Neuronal stem cell (in vitro differentiated cells): ENCODE results near the gene C1QA.

Experiments
- DNase-seq: peaks from one replicate; pipeline ENCODE4 v3.0.0-alpha.2; 2013; ENCODE audit warnings: low spot score
- H2AFZ ChIP-seq: one replicate; pipeline ENCODE4 v1.6.1; 2013; ENCODE audit warnings: mild to moderate bottlenecking, low read length, inconsistent platforms
- H2AK5ac ChIP-seq: 2 replicates; pipeline ENCODE4 v1.6.1; 2013; ENCODE audit warnings: low read depth, mild to moderate bottlenecking, inconsistent platforms, low read length, moderate library complexity, mixed read lengths
- H2BK120ac ChIP-seq: 2 replicates; pipeline ENCODE4 v1.6.1; 2013; ENCODE audit warnings: low read depth, mild to moderate bottlenecking, inconsistent platforms, low read length, moderate library complexity, mixed read lengths
- H2BK12ac ChIP-seq: one replicate; pipeline ENCODE4 v1.6.1; 2013; ENCODE audit warnings: low read length, inconsistent platforms
- H2BK15ac ChIP-seq: 2 replicates; pipeline ENCODE4 v1.6.1; 2013; ENCODE audit warnings: mild to moderate bottlenecking, low read length, inconsistent platforms, mixed read lengths
- H2BK5ac ChIP-seq: one replicate; pipeline ENCODE4 v1.6.1; 2013; ENCODE audit warnings: inconsistent platforms, mild to moderate bottlenecking, low read length, moderate library complexity
- H3K14ac ChIP-seq: one replicate; pipeline ENCODE4 v1.6.1; 2013; ENCODE audit warnings: low read length, inconsistent platforms
- H3K18ac ChIP-seq: 2 replicates; pipeline ENCODE4 v1.6.1; 2013; ENCODE audit warnings: low read length, inconsistent platforms
- H3K23ac ChIP-seq: 2 replicates; pipeline ENCODE4 v1.6.1; 2013; ENCODE audit warnings: low read depth, mild to moderate bottlenecking, mixed read lengths, low read length, inconsistent platforms; ENCODE audit not compliant: poor library complexity
- H3K27ac ChIP-seq: replicated peaks from 3 replicates; pipeline ENCODE4 v1.5.1; 2013; ENCODE audit warnings: low read length, inconsistent platforms
- H3K27me3 ChIP-seq, 3 experiments: 2 replicates each; pipeline ENCODE4 v1.6.1; 2013; ENCODE audit warnings: low read length in 3 of 3, mild to moderate bottlenecking in 2 of 3, inconsistent platforms in 1 of 3, low read depth in 1 of 3, mixed read lengths in 1 of 3, moderate library complexity in 1 of 3; ENCODE audit not compliant: control insufficient read depth in 3 of 3, insufficient read depth in 3 of 3
- H3K36me3 ChIP-seq, 2 donors: replicated peaks in 1 of 2; 2 replicates each; pipeline ENCODE4 v1.6.1; 2013; ENCODE audit warnings: low read length in 2 of 2; ENCODE audit not compliant: control insufficient read depth in 2 of 2, insufficient read depth in 2 of 2
- H3K4ac ChIP-seq: 2 replicates; pipeline ENCODE4 v1.6.1; 2013; ENCODE audit warnings: inconsistent platforms, mild to moderate bottlenecking, low read length, moderate library complexity
- H3K4me1 ChIP-seq, 2 donors: 1 replicate in 1 of 2; 2 replicates in 1 of 2; pipeline ENCODE4 v1.6.1; 2013; ENCODE audit warnings: low read length in 2 of 2, low read depth in 1 of 2; ENCODE audit not compliant: control insufficient read depth in 2 of 2, insufficient read depth in 1 of 2
- H3K4me2 ChIP-seq: one replicate; pipeline ENCODE4 v1.6.1; 2013; ENCODE audit warnings: mild to moderate bottlenecking, low read length, inconsistent platforms; ENCODE audit not compliant: insufficient read depth, poor library complexity, severe bottlenecking
- H3K4me3 ChIP-seq, 2 donors: 2 replicates each; pipeline ENCODE4 v1.5.1; 2013; ENCODE audit warnings: low read length in 2 of 2, mild to moderate bottlenecking in 2 of 2, inconsistent platforms in 1 of 2, moderate library complexity in 1 of 2
- H3K79me1 ChIP-seq: one replicate; pipeline ENCODE4 v1.6.1; 2013; ENCODE audit warnings: low read depth, mild to moderate bottlenecking, inconsistent platforms, low read length, moderate library complexity
- H3K9ac ChIP-seq: one replicate; pipeline ENCODE4 v1.6.1; 2013; ENCODE audit warnings: mild to moderate bottlenecking, low read depth, low read length, inconsistent platforms; ENCODE audit not compliant: poor library complexity
- H3K9me3 ChIP-seq, 2 donors: replicated peaks in 1 of 2; 2 replicates each; pipeline versions ENCODE3 to v1.6.1; 2013; ENCODE audit warnings: low read length in 2 of 2, mild to moderate bottlenecking in 2 of 2, inconsistent platforms in 1 of 2, low read depth in 1 of 2, mixed read lengths in 1 of 2, moderate library complexity in 1 of 2; ENCODE audit not compliant: control insufficient read depth in 2 of 2, insufficient read depth in 1 of 2
- H4K8ac ChIP-seq: one replicate; pipeline ENCODE4 v1.6.1; 2013; ENCODE audit warnings: low read depth, mild to moderate bottlenecking, inconsistent platforms, low read length, moderate library complexity
- H4K91ac ChIP-seq: one replicate; pipeline ENCODE4 v1.6.1; 2013; ENCODE audit warnings: low read length, low read depth, mild to moderate bottlenecking, inconsistent platforms; ENCODE audit not compliant: poor library complexity
- WGBS, 2 donors: extraction: QIAGEN DNeasy Blood & Tissue Kit; methylation state at CpG; one replicate each; pipeline ENCODE4 v1.1.7; 2013; ENCODE audit warnings: missing lambda C conversion rate in 2 of 2, mixed read lengths in 1 of 2; ENCODE audit not compliant: insufficient read length in 2 of 2, insufficient replicate concordance in 1 of 2; ENCODE audit errors: extremely low coverage in 2 of 2; 5-methylcytosine and 5-hydroxymethylcytosine counted together

Gene C1QA

GRCh38 chr1:22677931-22678896 lies 41.8 kb downstream of the C1QA start:
- Histone ChIP-seq H3K4me1 (peaks cover 25 to 28% of the 10 kb centered on the region in 2 donors), H3K36me3 (no peaks in the 10 kb centered on the region), H2BK12ac (no peak overlapping the region), H4K8ac (peak overlapping the region; percentile 99), H3K18ac (peak overlapping the region; percentile 81), H3K14ac (peak overlapping the region; percentile 97), H2AFZ (peak overlapping the region; percentile 27), H3K9ac (peak overlapping the region; percentile 46), H3K4me3 (peak overlapping the region in 1 of 2 donors; percentile 53), H4K91ac (peak overlapping the region; percentile 28), H3K4me2 (no peak overlapping the region), H3K9me3 (peaks cover 0 to 8% of the 10 kb centered on the region in 2 donors), H2BK5ac (peak overlapping the region; percentile 40), H3K4ac (peak overlapping the region; percentile 28), H2BK120ac (no peak overlapping the region), H3K79me1 (peaks cover 6% of the 10 kb centered on the region), H3K27ac (no peak overlapping the region), H2BK15ac (peak overlapping the region; percentile 63), H2AK5ac (no peak overlapping the region), H3K23ac (peak overlapping the region; percentile 1), H3K27me3 (no peaks in the 10 kb centered on the region)
- WGBS, 2 donors: 100% methylated on average over 2 of the region's 13 CpGs; no CpG with 5 or more reads in 1 of the 2 donors
- no peak for DNase-seq

- no peak overlapping the region for H4K8ac ChIP-seq
- H4K91ac ChIP-seq: no peak overlapping the region
- H2BK120ac ChIP-seq: no peak overlapping the region
- H3K9ac ChIP-seq: no peak overlapping the region
- H2BK5ac ChIP-seq: no peak overlapping the region
- no peak overlapping the region for H3K4me3 ChIP-seq
- H3K4me2 ChIP-seq: no peak overlapping the region
- H3K4ac ChIP-seq: no peak overlapping the region
- peaks cover 6% of the 10 kb centered on the region for H3K79me1 ChIP-seq
- no peak overlapping the region for H2AFZ ChIP-seq
- peaks cover 30% of the 10 kb centered on the region in 2 donors for H3K4me1 ChIP-seq
- H3K18ac ChIP-seq: no peak overlapping the region
- no peak overlapping the region for H2BK15ac ChIP-seq
- H3K23ac ChIP-seq: no peak overlapping the region
- no peaks in the 10 kb centered on the region for H3K27me3 ChIP-seq
- peaks cover 0 to 8% of the 10 kb centered on the region in 2 donors for H3K9me3 ChIP-seq
- H3K36me3 ChIP-seq: no peaks in the 10 kb centered on the region
- H2BK12ac ChIP-seq: no peak overlapping the region
- peak overlapping the region; percentile 6 for H2AK5ac ChIP-seq
- no CpG with 5 or more reads among the region's 9 CpGs for WGBS, 2 donors
- no peak for DNase-seq
- H3K27ac ChIP-seq: no peak overlapping the region
- no peak overlapping the region for H3K14ac ChIP-seq
Observed at GRCh38 chr1:22680726-22681125, 44.3 kb downstream of the C1QA start.

GRCh38 chr1:22681556-22682276 lies 45.3 kb downstream of the C1QA start:
- no peak overlapping the region for H3K4me2 ChIP-seq
- H4K91ac ChIP-seq: no peak overlapping the region
- H2BK12ac ChIP-seq: no peak overlapping the region
- H3K4ac ChIP-seq: no peak overlapping the region
- no peak overlapping the region for H3K14ac ChIP-seq
- no peak overlapping the region for H2BK120ac ChIP-seq
- no peak overlapping the region for H3K27ac ChIP-seq
- no peaks in the 10 kb centered on the region for H3K27me3 ChIP-seq
- no peak overlapping the region for H3K4me3 ChIP-seq
- no peak overlapping the region for H3K18ac ChIP-seq
- H3K79me1 ChIP-seq: peaks cover 6% of the 10 kb centered on the region
- no peak overlapping the region for H2BK15ac ChIP-seq
- peaks cover 29 to 30% of the 10 kb centered on the region in 2 donors for H3K4me1 ChIP-seq
- H2BK5ac ChIP-seq: no peak overlapping the region
- DNase-seq: no peak
- H3K36me3 ChIP-seq: no peaks in the 10 kb centered on the region
- no peak overlapping the region for H3K9ac ChIP-seq
- peak overlapping the region; percentile 77 for H2AK5ac ChIP-seq
- no CpG with 5 or more reads among the region's 15 CpGs for WGBS, 2 donors
- H2AFZ ChIP-seq: no peak overlapping the region
- peaks cover 0 to 8% of the 10 kb centered on the region in 2 donors for H3K9me3 ChIP-seq
- no peak overlapping the region for H4K8ac ChIP-seq
- H3K23ac ChIP-seq: no peak overlapping the region

- Histone ChIP-seq H3K4ac (no peak overlapping the region), H3K4me3 (no peak overlapping the region), H3K27me3 (no peaks in the 10 kb centered on the region), H4K91ac (no peak overlapping the region), H2BK12ac (no peak overlapping the region), H2AK5ac (no peak overlapping the region), H3K79me1 (peaks cover 3% of the 10 kb centered on the region), H3K14ac (no peak overlapping the region), H3K4me1 (peaks cover 17 to 20% of the 10 kb centered on the region in 2 donors), H3K36me3 (no peaks in the 10 kb centered on the region), H3K9ac (no peak overlapping the region), H3K18ac (no peak overlapping the region), H3K27ac (no peak overlapping the region), H2AFZ (no peak overlapping the region), H2BK5ac (no peak overlapping the region), H3K9me3 (peaks cover 0 to 6% of the 10 kb centered on the region in 2 donors), H2BK15ac (no peak overlapping the region), H4K8ac (no peak overlapping the region), H3K4me2 (no peak overlapping the region), H3K23ac (no peak overlapping the region), H2BK120ac (no peak overlapping the region)
- DNase-seq: no peak
- no CpG with 5 or more reads among the region's 1 CpG for WGBS, 2 donors
Observed at GRCh38 chr1:22683547-22683946, 47.1 kb downstream of the C1QA start.
